ENCODE data around the gene ADCY7.

Gene ADCY7

GRCh38 chr16:50251375-50252081 is 14.8 kb upstream of the ADCY7 start:
- no peak for DNase-seq

DNA sequence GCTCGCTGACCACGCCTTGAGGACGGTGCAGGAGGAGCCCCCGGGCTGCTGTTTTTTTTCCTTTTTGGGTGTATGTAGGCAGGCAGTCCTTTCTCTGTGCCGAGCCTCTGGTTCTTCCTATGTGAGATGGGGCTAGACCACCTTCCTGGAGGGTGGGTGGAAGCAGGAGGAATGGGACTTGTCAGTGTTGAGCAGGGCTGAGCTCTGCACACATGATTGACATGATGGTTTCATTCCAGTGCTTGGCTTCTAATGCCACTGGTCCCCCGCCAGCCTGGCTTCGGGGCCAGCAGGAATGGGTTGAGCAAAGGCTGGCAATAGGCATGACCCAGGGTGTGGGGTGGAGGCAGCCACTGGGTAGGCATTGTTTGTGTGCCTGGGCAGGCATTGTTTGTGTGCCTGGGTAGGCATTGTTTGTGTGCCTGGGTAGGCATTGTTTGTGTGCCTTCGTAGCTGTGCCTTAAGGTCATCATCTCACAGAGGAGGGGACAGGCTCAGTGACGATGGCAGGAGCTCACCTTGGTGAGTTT is 14.2 kb upstream of the ADCY7 start:
- no peak for DNase-seq

DNA sequence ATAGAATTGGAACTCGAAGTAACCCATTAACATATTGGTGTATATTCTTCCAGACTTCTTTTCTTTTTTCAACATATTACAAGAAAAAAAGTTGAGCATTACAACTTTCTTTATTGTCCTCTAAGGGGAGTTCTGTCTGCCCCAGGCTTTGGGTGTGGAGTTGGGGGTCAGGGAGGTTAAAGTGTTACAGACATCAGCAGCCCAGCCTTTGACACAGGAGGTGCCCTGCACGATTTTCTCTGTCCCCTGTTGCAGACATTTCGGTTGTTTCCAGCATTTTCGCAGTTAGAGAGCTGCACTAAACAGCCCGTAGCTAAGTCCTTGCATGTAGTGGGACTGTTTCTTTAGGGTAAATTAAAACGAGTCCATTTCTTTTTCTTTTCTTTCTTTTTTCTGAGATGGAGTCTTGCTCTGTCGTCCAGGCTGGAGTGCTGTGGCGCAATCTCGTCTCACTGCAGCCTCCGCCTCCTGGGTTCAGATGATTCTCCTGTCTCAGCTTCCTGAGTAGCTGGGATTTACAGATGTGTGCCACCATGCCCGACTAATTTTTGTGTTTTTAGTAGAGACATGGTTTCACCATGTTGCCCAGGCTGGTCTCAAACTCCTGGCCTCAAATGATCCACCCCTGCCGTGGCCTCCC is 13.4 kb upstream of the ADCY7 start:
- DNase-seq = no peak

DNA sequence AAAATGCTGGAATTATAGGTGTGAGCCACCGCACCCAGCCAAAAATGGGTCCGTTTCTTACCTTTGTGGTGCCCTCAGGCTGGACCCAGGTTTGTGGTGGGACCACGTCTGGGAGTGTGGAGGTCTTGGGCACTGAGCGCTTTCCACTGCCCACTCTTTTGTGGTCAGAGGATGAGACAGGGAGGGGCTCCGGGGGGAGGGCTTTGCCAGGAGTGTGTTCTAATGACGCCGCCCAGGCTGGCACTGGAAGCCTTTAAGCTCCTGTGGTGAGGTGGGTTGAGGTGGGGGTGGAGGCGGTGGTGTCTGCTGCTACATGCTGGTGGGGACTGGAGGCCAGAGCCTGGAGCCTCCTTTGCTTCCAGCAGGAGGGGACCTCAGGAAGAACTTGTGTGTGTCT is 12.8 kb upstream of the ADCY7 start:
- peak; percentile 57 for DNase-seq

DNA sequence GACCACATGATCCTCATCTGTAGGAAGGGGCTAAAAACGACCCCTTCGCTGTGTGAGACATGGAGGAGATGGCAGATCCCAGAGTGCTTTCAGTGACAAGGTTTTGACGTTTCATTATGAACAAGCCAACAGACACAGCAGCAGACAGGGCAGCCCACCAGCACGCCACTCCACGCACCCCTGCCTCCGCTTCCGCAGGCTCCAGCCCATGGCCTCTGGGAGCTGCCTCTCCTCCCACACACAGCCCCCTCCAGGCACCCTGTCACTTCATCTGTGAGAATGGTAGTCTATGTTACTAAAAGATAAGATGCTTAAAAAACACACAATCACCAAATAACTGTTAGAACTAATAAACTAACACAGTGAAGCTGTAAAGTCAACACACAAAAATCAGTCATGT is 12.3 kb upstream of the ADCY7 start:
- DNase-seq = no peak

DNA sequence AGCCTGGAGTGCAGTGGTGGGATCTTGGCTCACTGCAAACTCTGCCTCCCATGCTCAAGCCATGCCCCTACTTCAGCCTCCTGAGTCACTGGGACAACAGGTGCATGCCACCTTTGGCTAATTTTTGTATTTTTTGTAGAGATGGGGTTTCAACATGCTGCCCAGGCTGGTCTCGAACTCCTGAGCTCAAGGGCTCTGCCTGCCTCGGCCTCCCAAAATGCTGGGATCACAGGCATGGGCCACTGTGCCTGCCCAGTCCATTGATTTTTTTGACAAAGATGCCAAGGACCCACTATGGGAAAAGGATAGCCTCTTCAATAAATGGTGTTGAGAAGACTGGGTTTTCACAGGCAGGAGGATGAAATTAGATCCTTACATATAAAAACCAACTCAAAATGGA is 10.8 kb upstream of the ADCY7 start:
- DNase-seq = no peak

- DNase-seq = peak; percentile 30
These were observed 9.7 kb upstream of the ADCY7 start for GRCh38 chr16:50256604-50257003.

- no peak for DNase-seq
These were observed 8.5 kb upstream of the ADCY7 start for GRCh38 chr16:50257876-50258275.

- DNase-seq = peak; percentile 86
These were observed 6.8 kb upstream of the ADCY7 start for GRCh38 chr16:50259334-50260205.

- DNase-seq = peak; percentile 24
These were observed 5.9 kb upstream of the ADCY7 start for GRCh38 chr16:50260206-50261159.

DNA sequence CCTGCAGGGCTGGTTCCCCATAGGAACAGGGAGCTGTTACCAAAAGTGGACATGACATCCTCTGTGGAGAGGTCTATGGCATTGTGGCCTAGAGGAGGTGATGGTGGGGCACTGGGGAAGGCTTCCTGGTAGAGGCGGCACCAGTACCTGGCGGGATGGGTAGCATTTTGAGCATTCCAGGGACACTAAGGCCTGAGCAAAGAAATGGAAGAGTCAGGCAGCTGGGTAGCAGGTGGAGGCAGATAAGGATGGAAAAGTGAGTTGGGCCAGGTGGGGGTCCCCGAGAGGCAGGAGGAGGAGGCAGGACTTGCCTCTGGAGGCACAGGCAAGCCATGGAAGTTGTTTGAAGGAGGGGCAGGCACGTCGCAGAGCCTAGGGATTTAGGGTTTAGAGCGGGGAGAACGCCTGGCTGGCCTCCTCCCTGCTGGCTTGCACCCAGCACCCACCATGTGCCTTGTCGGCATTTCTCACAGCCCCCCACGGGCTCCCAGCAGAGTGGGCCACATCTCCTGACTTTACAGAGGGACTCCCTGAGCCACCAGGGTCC is 5.1 kb upstream of the ADCY7 start:
- DNase-seq = no peak

DNA sequence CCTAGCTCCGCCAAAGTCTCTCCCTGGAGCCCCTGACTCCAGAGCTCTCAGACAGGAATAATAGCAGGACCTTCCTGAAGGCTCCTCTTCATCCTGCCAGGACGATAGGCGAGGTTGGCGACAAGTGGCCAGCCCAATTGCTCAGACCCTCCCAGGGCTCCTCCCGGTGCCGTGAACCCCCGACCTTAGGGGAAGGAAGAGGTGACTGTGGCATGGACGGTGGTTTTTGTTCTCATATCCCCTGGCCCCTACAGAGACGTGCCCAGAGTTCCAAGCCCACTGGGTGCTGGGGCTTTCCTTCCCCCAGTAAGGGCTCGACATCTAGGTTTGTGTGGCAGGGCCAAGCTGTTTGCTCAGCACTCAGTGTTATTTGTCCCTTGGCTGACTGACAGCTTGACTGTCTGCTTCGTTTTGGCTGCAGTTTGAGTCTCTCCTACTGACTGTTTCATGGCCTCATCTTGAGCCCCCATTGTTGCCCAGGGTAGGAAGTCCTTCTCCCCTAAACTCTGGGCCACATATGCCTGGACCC is 4.6 kb upstream of the ADCY7 start:
- DNase-seq = peak; percentile 61

DNA sequence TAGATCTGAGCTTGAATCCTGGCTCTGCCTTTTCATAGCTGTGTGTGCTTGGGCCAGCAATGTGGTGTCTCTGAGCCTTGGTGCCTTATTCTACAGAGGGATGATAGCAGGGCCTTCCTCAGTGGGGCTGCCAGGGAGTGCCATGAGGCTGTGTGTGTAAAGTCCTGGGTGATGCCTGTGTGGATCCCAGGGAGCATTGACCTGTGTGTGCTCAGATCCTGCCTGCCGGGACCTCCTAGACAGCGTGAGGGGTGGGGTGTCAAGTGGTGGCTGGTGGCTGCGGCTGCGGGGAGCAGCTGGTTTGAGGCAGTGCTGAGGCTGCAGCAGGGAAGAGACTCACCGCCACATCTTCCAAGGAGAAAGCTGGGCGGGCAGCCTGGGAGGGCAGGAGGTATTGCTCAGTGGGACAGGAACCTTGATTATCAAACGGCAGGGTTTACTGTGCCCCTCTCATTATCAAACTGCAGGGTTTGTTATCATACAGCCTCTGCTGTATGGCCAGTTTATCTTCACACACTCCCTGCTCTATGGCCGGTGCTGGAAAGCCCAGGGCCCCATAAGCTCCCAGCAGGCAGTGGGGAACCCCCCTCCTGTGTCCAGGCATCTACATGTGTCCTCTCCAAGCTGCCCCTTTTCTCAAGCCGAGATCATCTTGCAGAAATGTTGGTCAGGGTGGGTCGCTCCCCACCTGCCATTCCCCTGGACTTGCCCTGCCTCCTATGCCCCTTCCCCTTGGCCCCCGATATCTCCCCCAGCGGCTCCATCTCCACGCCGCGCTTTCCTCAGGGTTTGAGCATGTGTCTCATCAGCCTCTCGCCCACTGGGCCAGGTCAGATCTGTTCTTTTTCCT is 3.1 kb upstream of the ADCY7 start:
- no peak for DNase-seq

GRCh38 chr16:50263940-50264929 is 2.1 kb upstream of the ADCY7 start:
- DNase-seq = peak; percentile 50

DNA sequence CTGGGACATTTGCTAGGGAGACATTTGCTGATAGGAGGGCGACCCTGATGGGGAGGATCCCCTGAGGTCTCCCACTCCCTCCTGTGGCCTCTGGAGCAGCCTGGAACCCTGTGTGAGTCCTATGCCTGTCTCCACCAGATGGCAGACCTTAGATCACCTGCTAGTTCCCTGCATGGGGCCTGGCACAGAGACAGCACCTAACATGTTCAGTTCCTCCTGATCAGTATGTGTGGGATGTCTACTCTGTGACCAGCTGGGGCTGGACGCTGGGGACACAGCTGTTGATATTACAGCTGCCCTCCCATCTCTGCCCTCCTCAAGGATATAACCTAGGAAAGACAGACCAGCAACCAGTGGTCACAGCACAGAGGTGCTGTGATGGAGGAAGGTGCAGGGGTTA is 1.1 kb upstream of the ADCY7 start:
- DNase-seq = peak; percentile 79

- no peak for DNase-seq
These were observed 525 bp upstream of the ADCY7 start for GRCh38 chr16:50265716-50266336.

GRCh38 chr16:50267151-50267631 is 840 bp downstream of the ADCY7 start:
- DNase-seq = peak; percentile 43

DNA sequence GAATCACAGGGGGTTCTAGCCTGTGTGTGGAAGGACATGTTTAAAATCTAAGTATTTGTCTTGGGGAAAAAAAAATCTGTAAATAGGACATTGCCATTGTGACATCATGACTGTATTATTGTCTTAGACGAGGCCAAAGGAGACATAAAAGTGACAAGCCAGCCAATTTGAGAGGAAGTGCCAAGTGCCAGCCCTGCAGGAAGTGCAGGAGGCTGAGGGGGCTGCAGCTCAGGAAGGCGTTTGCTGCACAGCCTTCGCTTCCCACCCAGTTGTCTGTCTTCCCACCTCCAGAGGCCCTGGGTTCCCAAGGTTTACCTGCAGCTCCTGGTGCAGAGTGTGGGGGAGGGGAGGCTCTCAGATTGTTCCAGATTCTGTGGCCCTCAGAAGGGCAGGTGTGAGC is 1.3 kb downstream of the ADCY7 start:
- DNase-seq = no peak

- DNase-seq = no peak
These were observed 2.0 kb downstream of the ADCY7 start for GRCh38 chr16:50268352-50268751.

Measured in NCI-H69 (cell line).